Femur (tissue), 1 donor: ENCODE data around the gene PLCB1.
"Not testable (repeated sequence)": the region's sequence is repeated elsewhere in the genome, so short reads cannot be mapped to it uniquely, and the experiment has no call there.

Source experiments
- DNase-seq: peaks from one replicate; pipeline ENCODE4 v3.0.0-alpha.2; 2017

Gene PLCB1

DNA sequence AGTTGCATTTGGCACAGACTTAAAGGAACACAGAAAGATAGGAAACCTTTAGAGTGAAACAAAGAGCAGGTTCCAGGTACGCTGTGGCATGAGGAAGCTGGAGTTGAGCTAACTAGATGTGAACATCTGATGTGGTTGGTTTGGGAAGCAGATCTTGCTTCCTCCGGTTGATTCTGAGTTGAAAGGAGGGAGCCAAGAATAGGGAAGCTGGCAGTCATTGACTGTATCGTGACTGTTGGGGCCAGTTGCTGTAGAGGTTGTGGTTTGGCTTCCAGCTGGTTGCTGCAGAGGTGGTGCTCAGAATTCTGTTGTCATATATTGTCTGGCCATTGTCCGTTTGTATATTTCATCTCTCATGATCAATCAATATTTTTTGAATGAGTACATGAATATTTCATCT, 325.9 kb downstream of the PLCB1 start:
- no peak for DNase-seq

DNA sequence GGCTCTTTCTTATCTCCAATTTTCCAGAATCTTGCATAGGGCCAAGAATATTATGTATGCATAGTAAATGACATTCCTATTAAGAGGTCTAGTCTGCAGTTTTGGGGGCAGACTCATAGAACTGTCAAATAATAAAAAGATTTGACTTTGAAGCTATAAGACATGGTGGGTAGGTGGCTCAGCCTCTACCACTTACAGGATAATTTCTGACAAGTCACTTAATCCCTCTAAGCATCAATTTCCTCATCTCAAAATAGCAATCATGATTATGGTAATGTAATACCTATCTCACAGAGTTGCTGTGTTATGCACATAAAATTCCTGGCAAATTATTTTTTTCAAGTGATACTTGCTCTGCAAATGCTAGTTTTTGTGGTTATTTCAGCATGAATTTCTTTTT, 329.1 kb downstream of the PLCB1 start:
- no peak for DNase-seq

DNA sequence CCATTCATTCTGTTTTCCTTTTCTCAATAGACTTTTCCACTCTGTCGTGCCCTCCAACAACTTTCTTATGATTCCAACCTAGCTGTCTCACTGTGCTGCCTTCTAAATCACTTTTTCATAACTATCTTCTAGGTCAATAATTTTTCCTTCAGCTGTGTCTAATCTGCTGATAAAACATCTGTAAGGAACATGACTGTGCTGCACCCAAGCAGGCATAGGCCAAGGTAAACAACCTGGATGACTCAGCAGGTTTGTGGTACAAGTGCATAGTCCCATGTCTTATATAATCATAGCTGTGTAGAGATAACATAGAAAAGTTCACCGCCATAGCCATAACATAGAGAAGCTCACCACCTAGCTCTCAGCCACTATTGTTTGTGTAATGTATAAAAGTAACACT, 332.3 kb downstream of the PLCB1 start:
- DNase-seq: no peak

DNA sequence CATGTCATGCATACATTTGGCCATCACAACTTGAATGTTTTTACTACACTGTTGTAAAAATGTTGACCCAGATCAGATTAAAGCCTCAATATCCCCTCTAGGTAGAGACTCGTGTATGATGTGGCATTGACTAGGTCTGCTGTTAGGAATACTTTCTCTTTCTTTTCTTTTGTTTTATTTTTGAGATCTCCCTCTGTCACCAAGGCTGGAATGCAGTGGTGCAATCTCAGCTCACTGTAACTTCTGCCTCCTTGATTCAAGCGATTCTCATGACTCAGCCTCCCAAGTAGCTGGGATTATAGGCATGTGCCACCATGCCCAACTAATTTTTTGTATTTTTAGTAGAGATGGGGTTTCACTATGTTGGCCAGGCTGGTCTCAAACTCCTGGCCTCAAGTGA, 334.7 kb downstream of the PLCB1 start:
- DNase-seq: not testable (repeated sequence)

DNA sequence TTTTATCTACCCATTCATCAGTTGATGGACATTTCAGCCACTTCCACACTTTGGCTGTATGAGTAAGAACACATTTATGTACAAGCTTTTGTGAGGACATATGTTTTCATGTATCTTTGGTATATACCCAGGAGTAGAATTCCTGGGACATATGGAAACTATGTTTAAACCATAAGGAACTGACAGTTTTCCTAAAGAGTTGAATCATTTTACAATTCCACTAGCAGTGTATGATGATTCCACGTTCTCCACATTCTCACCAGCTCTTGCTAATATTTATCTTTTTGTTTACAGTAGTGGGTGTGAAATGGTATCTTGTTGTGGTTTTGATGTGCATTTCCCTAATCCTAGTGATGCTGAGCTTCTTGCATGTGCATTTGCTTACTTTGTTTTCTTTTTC, 338.1 kb downstream of the PLCB1 start:
- no peak for DNase-seq

DNA sequence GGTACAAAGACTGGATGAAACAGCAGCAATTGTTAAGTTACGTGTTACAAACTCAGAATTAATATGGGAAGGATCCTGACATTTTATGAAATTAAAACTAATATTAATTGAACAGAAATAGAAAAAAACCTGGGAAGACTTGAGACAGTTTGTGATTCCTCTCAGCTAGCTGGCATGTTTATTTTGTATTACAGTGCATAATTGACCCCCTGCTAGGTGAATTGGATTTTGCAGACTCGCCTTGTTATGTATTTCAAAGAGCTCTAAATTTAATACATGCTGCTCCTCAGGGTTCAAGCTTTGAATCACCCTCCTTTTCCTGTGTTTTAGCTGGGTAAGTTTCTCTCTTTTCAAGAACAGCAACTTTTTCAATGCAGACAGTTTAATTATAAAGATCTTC, 339.4 kb downstream of the PLCB1 start:
- DNase-seq: no peak

DNA sequence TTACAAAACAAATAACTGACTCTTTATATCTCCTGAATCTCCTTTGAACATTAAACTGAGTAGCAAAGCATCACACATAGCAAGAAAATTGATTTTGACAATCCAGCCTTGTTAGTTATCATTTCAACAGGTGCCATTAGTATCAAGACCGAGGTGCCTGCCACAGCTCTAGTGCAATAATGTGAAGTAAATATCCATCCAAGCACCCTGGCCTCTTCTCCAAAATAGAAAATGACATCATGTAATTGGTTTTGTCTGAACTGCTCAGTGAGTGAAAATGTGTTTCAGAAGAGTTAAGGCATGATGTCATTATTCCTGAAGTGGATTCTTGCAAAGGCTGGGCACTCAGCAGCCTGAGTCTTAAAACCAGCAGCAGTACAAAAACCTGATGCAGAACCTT, 341.4 kb downstream of the PLCB1 start:
- no peak for DNase-seq

DNA sequence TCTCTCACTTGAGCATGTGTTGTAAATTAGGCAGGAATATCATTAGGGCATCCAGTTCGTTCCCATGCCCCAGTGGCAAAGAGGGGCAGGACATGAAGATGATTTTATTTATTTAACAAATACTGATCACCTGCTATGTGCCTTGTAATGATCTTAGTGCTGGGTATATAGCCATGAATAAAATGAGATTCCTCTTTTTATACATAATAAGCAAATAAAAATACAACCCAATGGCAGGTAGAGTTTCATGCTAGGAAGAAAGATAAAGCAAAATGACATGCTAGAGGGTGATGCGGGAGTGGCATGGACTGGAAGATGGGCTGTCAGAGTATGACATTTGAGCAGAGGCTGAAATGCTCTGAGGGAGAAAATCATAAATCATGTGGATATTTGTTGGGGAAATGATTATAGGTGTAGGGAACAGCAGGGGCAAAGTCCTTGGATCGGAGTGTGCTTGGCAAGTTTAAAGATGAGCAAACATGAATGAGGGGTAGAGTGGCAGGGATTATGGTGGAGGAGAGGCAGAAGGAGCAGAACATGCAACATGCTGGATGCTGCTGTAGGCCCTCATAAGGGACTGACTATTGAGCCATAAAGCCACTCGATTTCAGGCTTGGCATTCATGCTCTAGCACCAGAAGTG, 342.1 kb downstream of the PLCB1 start:
- no peak for DNase-seq

DNA sequence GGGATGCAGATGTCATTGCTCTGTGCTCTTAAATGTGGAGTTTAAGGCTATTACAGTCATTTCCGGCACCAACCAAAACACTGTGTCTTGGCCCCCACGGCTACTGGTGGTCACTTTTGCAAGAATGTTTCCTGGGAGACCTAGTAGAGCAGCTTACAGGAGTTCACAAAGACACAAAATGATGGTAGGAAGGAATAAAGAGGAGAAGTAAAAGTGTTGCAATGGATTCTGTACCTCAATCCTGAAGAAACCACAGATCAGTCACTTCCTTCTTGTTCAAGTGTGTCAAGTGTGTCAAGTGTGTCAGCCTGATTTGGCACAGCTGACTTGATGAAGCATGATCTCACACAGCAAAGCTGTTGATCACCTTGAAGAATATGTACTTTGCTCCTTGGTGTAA, 344.0 kb downstream of the PLCB1 start:
- no peak for DNase-seq

DNA sequence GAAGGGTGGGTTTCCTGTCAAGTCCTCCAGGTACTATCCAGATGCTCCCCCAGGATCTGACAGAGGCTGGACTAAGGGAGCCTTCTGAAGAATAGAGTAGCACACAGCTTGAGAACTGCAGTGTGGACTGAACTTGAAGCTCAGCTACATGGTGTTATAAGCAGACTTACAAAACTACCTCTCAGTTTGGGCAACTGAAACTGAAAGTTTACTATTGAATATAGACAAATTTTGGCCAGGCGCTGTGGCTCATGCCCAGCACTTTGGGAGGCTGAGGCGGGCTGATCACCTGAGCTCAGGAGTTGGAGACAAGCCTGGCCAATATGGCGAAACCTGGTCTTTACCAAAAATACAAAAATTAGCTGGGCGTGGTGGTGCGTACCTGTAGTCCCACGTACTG, 348.5 kb downstream of the PLCB1 start:
- DNase-seq: no peak

DNA sequence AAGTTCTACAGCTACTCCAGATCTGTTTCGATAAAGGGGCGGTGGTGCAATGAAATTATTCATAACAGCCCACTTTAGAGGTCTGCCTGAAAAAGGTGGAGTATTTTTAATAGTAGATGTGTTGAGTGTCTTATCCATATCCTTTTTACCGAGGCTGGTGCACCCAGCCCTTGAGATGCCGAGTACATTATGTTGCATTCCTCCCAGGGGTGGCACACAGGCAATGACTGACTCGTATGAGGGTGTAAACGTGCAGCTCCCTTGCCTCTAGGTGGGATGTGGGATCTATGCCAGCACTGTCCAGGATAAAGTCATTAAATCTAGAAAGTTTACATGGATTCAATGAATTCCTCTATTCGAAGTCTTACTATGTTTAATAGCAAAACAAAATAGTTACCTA, 355.6 kb downstream of the PLCB1 start:
- DNase-seq: no peak

DNA sequence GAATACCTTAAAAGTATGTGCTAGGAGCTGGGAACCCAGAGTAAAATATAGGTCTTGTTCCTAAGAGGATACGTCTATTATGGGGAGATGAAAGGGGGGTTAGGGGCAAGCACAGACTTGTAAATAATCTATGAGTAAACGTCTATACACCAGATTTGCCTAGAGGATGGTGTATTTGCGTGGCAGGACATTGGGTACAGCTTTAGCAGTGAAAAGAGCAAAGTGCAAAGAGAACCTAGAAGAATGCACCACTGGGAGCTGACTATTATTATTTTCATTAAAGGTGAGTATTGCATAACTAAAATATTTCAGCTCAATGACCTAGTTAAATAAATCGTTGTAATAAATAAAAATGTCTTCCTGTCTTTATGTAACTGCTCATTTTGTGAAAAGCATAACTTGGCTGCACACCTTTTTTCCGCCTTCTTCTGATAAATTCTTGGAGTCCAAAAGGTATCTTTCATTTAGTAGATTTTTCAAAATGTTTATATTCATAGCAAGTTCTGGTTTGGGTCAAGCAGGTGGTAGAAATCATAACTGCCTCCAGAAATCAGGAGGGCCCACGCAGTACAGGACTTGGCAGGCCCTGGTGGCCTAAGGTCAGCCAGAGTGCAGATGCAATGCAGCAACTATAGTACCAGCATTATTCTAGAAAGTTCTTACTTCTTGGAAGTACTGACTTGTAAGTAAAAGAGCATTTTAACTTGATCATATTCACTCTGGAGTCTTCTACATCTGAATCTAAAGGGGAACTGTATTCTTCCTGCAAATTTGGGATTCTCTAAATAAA, 357.2 kb downstream of the PLCB1 start:
- peak; percentile 44 for DNase-seq

DNA sequence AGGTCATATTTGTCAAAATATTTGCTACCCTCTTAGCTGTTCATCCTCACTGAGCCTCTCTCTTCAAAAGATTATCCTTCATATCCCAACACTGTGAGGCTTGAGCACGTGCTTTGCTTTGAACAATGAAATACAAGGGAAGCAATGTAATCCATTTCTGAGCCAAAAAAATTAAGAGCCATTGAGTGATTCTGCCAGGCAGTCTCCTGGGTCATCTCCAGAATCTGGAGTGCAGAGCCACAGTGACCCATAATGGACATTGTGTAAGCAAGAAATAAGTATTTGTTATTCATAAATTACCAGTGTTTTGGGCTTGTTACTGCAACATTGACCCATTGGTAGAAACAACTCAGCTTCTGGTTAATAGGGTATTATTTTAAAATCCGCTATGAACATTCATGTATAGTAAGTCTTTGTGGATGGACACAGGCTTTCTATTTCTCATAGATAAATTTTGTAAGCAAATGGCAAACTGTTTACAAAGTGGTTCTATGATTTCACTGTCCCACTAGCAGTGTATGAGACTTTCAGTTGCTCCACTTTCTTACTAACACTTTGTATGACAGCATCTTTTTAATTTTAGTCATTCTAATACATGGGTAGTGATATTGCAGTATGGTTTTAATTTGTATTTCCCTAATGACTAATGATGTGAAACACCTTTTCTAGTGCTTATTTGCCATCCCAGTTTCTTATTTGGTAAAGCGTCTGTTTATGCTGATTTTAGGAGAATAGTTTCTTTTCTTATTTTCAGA, 358.2 kb downstream of the PLCB1 start:
- no peak for DNase-seq

DNA sequence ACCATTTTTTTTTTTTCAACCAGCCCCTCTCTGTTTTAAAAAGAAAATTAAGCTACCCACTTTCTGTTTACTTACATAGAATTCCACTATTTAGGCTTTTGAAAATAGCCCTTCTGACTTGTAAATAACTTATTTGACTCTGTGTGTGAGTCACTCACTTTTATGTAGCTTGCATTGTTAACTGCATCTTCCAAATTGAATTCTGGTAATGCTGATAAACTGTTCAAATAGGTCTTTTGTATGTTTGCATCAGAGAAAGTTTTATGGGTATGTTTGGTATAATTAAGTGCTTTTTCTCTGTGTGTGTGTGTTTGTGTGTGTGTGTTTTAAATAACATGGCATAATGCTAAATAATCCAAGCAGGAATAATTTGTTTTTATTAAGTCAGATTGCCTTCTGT, 360.1 kb downstream of the PLCB1 start:
- no peak for DNase-seq

DNA sequence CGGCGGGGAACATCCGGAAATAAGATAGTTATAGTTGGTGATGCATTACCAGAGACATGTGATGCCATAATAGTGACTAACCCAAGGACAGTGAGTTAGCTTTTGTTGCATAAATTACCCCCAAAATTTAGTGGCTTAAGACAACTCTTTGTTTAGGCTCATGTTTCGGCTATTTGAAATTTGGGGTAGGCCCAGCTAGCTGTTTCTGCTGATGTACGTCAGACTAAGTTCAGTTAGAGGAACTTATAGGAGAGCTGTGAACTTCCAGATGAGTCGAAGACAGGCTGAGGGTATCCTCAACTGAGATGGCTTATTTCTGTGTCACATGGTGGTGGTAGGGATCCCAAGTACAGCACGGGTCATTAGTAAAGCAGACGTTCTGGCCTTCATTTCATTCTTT, 366.5 kb downstream of the PLCB1 start:
- DNase-seq: no peak

DNA sequence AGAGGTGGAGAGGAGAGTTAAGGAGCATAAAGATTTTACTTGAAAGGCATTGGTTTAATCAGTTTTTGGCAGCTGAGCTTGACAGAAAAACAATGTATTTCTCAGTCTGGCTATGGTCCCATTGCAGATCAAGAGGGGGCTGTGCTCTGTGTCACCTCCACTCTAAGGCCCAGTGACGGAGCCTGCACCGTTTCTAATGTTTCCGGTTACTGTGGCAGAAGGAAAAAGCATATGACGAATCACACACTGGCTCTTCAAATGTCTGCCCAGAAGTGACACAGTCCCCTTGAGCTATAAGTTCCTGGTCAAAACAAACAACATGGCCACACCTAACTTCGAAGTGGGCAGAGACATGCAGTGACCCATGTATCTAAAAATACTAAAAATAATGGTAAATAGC, 372.0 kb downstream of the PLCB1 start:
- no peak for DNase-seq

DNA sequence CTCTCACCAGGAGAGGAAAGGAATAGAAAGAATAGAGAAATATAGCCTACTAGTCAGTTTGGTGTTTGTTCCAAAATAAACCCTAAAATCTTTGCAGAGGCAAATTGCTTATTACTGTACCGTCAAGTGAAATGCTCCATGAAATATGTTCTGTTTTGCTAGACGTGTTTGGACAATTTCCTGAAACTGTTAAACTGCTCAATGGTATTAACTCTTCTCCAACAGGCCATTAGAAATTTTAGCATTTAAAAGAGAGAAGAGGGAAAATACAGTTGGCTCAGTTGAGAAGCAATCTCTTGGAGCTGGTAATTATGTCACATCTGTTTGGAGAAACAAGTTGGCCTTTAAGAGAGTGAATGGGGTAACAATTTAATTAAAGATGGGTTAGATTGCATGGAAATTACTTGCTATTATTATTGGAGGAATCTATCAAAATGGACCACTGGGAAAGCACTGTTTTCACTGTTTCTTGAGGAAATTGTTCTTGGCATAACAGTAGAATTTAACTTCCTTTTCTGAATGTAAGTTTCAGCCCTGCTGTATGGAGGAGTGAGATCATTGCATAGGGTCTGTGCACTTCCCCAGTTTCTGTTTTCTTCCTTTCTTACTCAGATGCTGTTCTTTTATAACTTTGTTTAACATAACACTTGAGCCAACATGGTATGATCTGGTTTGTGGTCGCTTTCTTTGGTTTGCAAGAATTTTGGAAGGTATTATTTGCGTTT, 373.6 kb downstream of the PLCB1 start:
- DNase-seq: no peak

DNA sequence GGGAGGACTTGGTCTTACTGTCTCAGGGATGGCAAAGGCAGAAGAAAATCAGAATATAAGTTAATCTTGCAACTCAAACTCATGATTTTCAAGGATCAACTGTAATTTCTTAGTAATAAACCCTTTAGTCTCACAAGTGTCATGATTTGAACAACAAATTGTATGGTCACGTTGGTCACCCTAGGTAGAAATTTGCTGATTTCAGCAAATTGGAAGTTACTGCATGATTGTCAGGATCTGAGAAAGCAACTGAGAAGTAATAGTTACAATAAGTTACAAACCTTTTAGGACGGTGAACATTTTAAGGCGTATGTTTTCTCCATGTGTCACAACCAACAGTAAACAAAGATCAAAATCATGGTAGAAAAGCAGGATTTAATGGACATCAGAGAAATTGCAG, 375.2 kb downstream of the PLCB1 start:
- no peak for DNase-seq

DNA sequence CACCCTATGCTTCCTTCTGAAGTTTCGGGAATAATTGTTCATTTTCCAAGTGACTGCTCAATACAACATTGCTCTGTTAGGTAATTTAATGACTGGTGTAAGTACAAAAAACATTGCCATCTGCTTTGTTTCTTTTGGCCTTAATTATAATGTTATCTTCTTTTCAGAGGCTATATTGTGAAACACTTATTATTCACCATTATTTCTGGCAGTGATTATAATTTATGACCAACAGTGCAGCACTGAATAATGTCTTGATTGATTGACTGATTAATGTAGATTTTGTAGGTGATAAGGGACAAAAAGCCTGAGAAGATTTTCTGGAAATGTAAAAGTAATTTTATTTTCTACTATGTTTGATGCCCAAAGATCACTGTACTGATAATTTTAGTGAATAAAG, 377.7 kb downstream of the PLCB1 start:
- no peak for DNase-seq

DNA sequence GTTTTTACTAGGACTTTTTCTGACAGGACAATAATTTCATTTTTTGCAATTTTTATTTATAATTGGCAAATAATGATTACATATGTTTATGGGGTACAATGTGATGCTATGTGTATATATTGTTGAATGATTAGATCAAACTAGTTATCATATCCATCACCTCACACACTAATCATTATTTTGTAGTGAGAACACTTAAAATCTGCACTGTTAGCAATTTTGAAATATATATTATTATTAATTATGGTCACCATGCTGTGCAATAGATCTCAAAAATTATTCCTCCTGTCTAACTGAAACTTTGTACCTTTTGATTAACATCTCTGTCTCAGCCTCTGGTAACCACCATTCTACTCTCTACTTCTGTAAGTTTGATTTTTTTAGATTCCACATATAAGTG, 378.7 kb downstream of the PLCB1 start:
- no peak for DNase-seq

DNA sequence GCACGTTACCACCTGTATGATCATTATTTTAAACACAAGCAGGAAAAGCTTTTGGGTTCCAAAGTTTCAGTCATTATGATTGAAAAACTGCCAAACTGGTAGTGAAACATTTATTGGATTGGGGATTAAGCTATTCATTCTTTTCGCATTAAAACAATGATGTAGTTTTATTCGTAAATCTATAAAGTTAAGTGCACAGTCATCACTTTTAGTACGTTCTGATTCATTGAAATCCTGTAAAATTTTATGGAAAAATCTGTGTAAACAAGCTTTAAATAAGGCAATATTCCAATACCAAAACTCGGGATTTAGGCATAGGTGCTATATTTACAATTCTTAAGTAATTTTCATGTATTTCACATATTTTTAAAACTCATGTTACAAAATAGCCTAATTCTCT, 379.9 kb downstream of the PLCB1 start:
- no peak for DNase-seq

DNA sequence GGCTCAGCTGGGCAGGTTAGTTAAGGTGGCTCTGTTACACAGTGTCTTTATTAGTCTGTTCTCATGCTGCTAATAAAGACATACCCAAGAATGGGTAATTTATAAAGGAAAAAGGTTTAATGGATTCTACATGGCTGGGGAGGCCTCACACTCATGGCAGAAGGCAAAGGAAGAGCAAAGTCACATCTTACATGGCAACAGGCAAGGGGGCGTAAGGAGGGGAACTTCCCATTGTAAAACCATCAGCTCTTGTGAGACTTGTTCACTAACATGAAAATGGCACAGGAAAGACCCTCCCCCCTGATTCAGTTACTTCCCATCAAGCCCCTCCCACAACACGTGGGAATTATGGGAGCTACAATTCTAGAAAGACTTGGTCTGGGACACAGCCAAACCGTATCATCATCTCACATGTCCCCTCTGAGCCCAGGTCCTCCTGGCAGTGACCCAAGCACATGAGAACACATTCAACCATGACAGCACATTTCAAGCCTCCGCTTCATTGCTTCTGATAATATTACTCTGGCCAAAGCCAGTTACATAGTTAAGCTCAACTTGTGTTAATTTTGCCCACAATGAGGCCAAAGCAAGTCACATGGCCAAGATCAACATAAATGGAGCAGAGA, 383.9 kb downstream of the PLCB1 start:
- DNase-seq: no peak

DNA sequence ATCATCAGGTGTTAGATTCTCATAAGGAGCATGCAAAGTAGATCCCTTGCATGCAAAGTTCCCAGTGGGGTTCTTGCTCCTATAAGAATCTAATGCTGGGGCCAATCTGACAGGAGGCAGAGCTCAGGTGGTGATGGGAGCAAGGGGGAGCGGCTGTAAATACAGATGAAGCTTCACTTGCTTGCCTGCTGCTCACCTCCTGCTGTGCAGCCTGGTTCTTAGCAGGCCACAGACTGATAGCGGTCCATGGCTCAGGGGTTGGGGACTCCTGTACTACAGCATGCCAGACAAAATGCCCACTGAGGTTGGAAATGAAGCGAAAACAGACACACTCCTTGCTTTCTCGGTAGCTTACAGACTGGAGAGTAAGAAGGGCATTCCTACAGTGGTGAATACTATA, 386.8 kb downstream of the PLCB1 start:
- no peak for DNase-seq
